ENCODE measurements around the gene CDH8.
A peak's percentile ranks its signal among the peaks of the same experiment; 100 is the strongest.

The CDH8 gene, protein sequence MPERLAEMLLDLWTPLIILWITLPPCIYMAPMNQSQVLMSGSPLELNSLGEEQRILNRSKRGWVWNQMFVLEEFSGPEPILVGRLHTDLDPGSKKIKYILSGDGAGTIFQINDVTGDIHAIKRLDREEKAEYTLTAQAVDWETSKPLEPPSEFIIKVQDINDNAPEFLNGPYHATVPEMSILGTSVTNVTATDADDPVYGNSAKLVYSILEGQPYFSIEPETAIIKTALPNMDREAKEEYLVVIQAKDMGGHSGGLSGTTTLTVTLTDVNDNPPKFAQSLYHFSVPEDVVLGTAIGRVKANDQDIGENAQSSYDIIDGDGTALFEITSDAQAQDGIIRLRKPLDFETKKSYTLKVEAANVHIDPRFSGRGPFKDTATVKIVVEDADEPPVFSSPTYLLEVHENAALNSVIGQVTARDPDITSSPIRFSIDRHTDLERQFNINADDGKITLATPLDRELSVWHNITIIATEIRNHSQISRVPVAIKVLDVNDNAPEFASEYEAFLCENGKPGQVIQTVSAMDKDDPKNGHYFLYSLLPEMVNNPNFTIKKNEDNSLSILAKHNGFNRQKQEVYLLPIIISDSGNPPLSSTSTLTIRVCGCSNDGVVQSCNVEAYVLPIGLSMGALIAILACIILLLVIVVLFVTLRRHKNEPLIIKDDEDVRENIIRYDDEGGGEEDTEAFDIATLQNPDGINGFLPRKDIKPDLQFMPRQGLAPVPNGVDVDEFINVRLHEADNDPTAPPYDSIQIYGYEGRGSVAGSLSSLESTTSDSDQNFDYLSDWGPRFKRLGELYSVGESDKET

DNA sequence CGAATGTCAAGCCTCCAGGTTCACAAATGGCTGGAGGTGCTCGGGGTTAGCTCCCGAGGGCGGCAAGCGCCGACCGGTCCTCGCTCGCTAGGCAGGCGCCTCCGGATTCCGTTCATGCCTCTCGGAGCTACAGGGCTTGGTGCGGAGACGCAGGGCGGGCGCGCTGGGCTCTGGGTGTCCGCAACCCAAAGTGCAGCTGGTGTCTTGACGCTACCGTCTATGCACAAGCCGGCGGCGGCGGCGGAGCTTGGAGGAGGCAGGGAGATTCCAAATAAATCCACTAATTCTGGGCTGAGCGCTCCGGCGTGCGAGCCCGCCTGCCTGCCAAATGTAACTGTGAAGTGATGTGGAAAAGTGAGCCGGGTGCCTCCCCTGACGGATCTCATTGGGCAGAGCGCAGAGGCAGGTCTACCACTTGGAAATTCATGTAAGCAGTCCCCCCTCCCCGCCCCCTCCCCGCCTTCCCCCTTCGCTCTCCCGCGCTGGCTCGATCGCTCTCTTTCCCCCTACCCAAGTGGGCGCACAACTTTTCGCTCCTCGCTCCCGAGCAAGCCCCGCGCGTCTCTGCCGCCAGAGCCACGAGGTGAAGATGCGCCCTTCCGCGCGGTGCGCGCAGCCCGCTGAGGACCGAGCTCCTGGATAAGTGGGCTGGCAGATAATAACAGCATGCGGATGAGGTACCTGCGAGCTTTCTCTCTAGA is at the start of gene CDH8:
Gene CDH8, minus strand, starts transcription at position 338 of the 701 bp plus-strand sequence. CDS start 15,035 bp downstream, outside the sequence.
- DNase-seq, result no peak

DNA sequence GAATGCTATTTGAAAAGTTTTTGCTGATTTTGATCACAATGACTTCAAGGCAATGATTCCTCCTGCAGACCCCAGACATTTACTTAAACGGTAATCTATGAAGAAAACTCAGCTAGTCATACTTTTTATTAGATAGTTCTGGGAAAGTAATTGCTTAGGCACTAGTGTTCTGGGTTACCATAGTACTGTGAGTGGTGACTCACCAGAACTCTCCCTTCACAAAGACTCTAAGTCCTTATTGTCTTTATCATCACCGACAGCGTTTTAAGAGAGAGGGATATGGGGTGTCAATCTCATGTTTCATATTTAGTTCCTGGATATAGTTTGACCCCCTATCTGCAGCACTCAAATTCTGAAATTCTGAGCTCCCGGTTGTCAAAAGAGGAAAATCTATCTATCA is 43.0 kb upstream of the CDH8 start:
- no peak for DNase-seq

DNA sequence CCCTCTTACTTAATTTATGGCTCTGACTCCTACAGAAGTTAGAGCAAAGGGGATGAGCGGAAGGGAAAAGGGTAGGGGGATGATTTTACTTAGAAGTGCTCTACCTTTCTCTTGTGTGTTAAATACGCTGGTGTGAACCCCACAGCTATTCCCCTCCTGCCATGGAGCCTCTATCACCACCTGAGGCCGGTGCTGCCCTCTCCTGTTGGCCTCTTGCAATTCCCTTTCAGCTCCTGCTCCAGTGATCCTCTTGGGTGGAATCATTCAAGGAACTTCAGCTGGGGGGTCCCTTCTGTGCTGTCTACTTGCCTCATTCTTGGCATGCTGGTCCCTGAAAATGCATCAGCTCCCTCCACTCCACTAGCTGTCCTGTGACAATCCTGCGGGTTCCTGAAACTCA is 41.8 kb upstream of the CDH8 start:
- DNase-seq, result peak; percentile 5 to 7

DNA sequence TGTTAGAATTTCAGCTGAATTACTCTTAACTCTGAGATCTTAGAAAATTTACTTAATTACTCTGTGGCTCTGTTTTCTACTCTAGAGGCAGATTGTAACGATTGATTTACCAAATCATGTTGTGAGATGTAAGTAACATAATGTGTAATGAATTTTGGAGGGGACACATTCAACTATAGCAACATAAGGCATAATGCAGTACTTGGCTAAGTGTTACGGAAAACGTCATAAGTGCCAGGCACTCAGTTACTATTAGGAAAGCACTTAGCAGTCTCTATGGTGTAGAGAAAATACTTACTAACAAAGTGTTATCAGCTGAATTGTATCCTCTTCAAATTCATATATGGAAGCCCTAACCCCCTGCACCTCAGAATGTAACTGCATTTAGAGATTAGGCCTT is 40.6 kb upstream of the CDH8 start:
- no peak for DNase-seq

DNA sequence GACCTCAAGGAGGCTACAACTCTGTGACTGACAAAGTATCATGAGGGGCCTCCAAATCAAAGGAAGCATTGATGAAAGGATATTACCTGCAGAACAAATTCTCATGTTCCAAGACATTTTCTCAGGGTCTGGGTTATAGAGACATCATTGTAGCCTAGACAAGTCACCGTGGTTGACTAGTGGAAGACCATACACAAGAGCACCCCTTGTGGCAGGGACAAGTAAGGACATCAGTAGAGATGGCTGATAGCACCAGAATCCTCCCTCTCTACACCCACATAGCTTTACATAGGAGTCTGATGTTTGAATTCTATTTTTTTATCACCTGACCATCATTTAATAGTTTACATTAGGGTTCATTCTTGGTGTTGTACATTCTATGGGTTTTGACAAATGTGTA is 32.5 kb upstream of the CDH8 start:
- peak; percentile 11 to 13 for DNase-seq

DNA sequence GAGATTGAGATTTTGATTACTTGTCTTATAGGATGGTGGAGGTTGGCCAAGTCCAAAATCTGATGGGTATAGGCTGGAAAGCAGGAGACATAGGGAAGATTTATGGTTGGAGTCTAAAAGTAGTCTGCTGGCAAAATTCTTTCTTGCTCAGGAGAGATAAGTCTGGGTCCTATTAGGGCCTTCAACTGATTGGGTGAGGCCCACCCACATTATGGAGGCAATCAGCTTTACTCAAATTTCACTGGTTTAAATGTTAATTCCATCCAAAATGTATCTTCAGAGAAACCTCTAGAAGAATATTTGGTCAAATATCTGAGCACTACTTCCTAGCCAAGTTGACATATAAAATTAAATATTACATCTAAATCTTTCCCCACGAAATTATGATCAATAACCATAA is 31.7 kb upstream of the CDH8 start:
- no peak for DNase-seq

DNA sequence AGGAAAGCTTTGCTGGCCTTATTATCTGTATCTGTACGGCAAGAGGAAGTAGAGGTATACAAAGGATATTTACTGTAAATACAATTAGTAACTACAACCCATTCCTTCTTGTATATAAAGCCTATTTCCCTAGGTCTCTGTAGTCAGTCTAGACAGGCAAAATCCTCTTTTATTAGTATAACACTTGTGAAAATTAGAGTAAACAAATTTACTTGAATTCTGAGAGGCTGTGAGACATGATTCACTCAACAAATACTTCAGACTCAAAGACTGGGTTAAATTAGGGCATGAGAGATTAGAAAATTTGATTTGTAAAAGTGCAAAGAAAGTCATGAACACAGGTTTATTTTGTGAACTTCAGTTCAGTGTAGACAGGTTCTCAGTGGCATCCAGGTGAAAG is 30.9 kb upstream of the CDH8 start:
- no peak for DNase-seq

DNA sequence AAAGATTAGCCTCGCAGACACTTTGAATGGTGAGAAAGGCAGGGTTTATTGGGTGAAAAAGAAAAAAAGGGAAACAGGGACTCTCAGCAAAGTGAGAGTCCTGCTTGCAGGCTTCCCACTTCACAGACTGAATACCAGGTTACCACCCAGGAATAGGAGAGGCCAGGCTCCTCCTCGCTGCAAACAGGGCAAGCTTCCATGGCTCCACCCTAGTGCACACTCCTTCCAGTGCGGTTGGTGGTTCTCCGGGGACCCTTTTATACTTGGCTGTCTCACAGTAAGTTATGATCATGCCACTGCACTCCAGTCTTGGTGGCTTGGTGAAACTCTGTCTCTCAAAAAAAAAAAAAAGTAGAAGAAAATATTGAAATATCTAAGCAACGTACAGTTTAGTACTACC is 30.5 kb upstream of the CDH8 start:
- DNase-seq, result no peak

DNA sequence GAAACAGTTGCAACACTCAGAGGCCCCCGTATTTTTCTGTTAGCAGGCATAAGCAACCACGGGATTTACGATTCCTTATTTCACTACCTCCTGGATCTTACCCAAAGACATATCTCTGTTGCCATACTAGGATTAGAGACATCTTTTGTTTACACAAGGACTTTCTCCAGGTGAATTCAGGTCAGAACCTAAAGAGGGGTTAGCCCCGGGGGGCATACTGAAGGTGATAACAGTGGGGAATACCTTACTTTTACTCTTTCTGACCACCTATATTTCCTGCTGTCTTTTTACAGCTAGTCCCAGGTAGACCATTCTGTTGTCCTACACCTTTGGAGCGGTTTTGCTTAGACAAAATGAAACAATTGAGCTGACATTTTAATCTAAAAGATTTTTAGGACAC is 27.9 kb upstream of the CDH8 start:
- no peak for DNase-seq

DNA sequence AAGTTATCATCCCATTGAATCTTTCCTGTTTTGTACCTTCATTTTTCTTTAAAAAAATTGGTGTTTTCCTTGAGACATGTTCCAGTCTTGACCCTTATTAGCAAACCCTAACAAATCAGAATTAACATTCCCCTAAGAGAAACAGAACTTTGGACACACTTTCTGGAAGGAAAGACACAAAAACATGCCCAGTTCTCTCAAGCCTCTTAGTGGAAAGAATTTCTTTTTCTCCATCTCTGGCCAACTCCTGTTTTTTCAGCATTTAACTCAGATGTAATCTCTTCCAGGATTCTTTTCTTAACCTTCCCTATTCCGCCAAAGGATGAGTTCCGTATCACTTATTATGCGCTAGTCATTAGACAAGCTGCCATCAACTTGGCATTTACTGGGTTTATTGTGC is 23.9 kb upstream of the CDH8 start:
- no peak for DNase-seq

DNA sequence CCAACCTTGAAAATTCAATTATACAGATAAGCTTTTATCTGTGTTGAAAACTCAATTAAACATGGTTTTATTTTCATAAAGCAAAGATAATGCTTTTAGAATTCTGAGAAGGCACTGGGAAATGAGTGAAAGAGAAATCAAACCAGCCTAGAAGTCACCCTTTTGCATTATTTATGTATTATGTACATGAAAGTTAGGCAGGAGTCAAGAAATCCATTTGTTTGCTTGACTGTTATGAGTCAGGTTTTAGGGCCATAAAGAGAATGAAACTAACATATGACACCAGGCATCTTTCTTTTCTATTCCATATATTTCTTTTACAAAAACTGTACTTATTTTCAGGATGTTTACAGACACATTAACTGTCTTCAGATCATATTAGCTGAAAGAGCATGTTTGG is 23.3 kb upstream of the CDH8 start:
- no peak for DNase-seq

DNA sequence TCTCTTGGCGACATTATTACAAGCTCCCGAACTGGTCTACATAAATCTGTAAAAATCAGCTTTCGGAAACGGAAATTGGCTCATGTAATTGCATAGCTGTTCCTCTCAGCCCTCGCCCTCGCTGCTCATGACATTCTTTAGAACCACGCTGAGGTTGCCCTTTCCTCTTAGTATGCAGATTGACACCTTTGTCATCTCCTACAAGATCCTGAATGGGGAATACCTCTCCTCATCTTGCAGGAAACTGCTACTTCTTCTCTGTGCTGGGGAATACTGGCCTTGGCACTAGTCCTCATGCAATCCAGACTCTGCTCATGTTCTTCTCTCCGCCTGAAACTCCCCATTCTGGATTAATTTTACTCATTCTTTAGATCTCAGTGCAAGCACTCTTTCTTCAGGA is 22.2 kb upstream of the CDH8 start:
- DNase-seq, result no peak

DNA sequence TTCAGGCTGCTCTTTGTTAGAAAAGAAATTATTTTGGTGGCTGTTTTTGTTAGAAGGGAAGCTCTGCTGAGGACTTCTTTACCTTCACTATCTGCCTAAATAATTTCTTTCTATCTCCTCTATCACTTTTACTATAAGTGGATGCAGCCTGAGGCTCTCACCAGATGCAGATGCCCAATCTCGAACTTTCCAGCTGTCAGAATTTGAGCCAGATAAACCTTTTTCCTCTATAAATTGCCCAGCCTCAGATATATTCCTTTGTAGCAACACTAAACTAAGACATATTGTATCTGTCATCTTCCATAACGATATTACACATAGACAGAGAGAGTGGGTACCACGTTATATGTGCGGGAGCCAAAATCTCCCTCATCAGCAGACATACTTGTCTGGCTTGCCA is 15.7 kb upstream of the CDH8 start:
- no peak for DNase-seq

DNA sequence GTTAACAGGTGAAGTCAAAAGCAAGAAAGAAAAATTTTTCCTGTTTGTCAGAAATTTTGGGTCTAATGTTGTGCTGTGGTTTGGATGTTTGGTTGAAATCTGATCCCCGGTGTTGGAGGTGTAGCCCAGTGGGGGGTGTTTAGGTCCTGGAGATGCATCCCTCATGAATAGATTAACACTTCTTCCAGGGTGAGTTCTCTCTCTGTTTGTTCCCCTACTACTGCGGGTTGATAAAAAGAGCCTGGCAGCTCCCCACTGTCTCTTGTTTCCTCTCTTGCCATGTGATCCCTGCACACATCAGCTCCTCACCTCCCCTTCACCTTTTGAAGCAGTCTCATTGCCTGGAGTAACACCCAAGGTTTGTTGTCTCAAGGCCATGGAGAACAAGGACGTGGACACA is 14.6 kb upstream of the CDH8 start:
- DNase-seq, result no peak

DNA sequence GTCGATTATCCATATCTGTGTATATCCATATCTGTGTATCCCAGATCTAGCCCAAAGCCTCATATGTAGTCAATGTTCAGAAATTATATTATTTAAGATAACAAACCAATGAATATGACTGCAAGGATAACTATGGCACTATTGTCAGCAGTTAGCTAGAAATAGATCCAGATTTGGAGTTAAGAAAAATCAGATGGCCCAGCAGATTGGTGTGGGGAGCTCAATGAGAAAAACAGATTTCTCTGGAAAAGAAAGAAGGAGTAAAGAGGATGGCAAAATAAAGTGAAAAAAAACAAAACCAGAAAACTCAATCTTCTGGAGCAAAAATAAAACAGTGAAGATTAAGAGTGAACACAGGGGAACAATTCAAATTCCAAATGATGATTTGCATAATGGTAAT is 10.6 kb upstream of the CDH8 start:
- no peak for DNase-seq

DNA sequence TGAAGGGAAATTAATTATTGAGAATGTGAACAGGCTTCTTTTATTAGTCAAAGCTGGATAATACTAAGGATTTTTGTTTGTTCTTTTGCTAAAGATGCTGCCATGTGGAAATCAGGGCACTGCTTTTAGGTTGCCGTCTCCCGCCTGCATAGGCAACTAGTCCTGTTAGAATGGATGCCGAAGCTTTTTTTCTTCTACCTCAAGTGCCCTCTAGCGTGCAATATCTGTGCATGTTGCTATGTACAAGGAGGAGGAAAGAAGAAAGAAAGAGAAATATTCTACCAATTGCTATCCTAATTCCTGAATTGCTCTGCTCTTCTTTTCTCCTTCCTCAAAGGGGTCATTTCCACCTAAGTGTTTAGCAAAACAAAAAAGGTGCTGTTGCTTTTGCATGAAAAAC is 5.2 kb upstream of the CDH8 start:
- DNase-seq, result no peak

DNA sequence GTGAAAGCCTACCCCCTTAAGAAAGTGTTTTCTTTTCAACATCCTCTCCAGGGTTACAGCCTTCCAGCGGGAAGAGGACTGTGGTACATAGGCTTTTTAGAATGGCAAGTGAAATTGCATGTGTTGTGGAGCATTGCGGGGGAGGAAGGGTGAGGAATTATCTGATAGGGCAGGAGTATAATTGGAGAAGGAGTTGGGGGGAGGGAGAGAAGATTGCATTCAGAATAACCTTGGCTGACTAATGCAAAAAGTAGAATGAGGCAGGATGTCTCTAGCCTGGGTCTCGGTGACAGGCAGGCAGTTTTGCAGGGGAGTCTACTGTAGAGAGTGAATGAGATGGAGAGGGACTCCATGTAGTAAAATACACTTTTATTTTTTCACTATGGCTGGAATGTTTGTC is 2.4 kb upstream of the CDH8 start:
- no peak for DNase-seq

DNA sequence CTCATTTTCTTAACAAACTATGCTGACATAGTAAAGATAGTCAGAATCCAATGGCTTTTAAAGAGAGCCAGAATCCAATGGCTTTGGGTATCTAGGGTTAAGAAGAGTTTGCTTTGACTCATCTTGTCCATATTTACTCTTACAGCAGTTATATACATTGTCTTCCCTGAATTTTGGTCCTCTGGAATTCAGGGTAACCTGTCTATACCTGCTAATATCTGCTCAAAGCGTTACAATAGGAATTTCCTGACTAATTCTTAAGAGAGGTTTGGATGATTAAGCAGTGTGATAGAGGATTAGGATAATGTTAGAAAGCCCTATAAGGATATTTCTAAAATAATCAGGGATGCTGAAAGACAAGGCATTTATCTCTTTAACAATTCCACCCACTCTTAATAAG is 2.0 kb upstream of the CDH8 start:
- DNase-seq, result no peak

DNA sequence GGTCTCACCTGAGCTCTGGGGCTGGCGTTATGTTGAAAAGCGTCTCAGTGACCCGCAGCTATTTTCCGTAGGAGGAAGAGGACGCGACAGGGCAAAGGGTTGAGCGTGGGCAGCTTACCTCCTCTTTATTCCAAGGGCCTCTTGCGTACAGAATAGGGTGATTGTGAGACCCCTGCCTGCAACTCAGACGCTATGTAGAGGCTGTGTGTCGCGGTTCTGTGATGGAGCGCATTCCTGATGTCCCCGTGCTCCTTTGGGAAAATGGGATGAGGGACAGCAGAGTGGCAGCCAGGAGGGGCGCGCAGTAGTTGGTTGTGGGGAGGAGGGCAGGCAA is 531 bp upstream of the CDH8 start:
- no peak for DNase-seq

DNA sequence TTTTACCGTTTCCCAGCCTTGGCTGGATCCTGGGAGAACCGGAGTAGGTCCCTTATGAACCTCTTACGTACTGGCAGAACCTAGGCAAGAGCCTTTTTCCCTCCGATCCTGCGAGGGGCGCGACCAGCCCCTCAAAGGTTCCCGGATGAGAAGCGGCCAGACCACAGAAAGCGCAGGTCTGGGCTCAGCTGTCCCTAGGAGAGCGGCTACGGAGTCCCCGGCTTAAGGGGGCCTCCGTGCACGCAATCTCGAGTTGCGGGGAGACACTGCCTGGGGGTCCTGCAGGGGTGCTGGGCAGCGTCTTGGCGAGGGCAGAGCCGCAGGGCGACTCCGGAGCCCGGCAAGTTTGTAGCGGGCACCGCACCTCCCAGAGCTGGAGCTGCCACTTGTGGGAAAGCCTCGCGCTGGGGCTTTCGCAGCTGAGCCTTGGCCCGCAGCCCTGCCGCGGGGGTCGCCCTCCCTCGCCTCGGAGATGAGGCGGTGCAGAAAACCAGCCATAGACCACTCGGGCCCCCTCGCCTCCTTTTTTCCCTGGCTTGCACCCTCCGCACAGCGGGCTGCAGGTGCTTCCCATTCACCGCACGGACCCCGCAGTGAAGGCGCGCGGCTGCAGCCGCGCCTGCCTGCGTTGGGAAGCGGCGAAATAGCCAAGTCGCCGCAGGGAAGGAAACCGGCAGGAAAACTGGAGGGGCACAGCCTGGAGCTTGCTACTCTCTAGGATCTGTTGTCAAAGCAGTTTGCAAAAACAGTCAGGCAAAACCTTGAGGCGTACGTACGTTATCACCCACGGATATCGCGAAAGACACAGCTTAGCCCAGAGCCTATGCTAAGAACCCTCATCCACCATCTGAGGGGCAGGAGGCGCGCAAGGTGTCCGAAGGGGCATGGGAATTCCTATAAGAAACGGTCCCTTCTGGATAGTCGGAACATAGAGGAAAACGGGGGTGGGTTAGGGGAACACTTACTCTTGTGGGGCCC is 834 bp downstream of the CDH8 start:
- no peak for DNase-seq

DNA sequence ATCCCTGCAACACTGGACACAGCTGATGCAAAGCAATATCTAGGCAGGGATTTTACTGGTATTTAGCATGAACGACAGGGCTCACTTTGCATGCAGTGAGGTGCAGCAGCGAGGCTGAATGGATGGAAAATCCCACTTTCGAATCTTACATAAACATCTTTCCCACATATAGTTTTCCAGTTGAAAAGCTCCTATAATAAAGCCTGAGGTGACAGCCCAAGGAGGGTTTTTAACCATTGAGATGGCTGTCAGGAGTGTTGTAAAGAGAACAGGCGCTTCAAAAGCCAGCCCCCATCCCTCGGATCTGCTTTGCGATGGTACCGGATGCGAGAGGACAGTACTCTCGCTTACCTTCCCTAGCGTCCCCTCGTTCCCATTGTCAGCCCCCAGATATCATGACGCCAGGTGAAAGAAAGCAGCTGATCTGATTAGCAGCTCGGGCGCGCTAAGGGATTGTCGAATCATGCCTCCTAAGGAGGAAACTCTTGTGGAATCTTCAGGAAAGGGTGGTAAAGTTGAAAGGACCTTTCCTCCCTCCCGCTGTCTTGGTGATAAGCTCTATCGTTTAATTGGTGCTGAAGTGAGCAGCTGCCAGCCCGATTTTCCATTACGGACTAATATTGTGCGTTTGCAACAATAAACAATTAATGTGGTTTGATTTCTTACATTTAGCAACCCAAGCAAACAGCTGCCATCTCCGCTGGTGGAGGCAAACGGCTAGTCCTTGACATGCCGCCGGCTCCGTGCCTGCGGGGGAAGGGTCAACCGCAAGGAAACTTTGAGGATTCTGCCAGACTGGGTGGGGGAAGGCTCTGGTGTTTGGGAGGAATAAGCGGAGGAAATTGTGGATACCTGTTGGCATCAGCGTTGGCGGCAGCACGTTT is 1.8 kb downstream of the CDH8 start:
- no peak for DNase-seq

DNA sequence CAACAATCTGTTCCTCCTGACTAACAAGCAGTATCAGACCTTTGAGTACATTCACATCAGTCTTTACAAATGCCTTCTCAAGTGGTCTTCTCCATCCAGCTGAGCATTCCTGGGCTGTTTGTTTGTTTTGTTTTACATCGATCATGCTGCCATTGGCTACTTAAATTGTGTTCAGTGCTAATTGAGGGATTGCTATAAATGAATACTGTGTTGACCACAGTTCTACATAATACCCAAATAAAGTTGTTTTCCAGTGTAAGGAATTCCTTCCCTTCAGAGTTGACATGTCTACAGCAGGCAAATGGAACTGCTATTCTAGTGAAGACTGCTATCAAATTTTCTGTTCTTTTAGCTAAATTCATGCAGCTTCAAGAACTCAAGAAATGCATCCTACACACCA is 3.2 kb downstream of the CDH8 start:
- DNase-seq, result no peak
